GM19240 (cell line): Measurements from ENCODE around the gene C3orf70.
"Not testable (repeated sequence)": the region's sequence is repeated elsewhere in the genome, so short reads cannot be mapped to it uniquely, and the experiment has no call there.

Experiments
- DNase-seq: peaks from one replicate; pipeline ENCODE4 v3.0.0; 2011; ENCODE audit warnings: low spot score; ENCODE audit not compliant: insufficient read length

C3orf70 gene

GRCh38 chr3:185151101-185151963 is 1.5 kb downstream of the C3orf70 start:
- DNase-seq: no peak

- DNase-seq: no peak
These were observed 2.3 kb downstream of the C3orf70 start for GRCh38 chr3:185150561-185150960.

GRCh38 chr3:185149591-185149990 is 3.3 kb downstream of the C3orf70 start:
- DNase-seq: no peak

- DNase-seq: no peak
These were observed 7.3 kb downstream of the C3orf70 start for GRCh38 chr3:185145511-185145910.

- no peak for DNase-seq
These were observed 8.1 kb downstream of the C3orf70 start for GRCh38 chr3:185144784-185145183.

- DNase-seq: no peak
These were observed 15.0 kb downstream of the C3orf70 start for GRCh38 chr3:185137821-185138220.

GRCh38 chr3:185134509-185134908 is 18.4 kb downstream of the C3orf70 start:
- DNase-seq: no peak

GRCh38 chr3:185131602-185132256 is 21.1 kb downstream of the C3orf70 start:
- no peak for DNase-seq

- DNase-seq: no peak
These were observed 23.8 kb downstream of the C3orf70 start for GRCh38 chr3:185129083-185129482.

GRCh38 chr3:185126201-185126600 is 26.7 kb downstream of the C3orf70 start:
- no peak for DNase-seq

GRCh38 chr3:185120126-185120525 is 32.7 kb downstream of the C3orf70 start:
- no peak for DNase-seq

GRCh38 chr3:185115371-185115770 is 37.5 kb downstream of the C3orf70 start:
- DNase-seq: no peak

- no peak for DNase-seq
These were observed 38.1 kb downstream of the C3orf70 start for GRCh38 chr3:185114756-185115155.

GRCh38 chr3:185112186-185112585 is 40.7 kb downstream of the C3orf70 start:
- no peak for DNase-seq

GRCh38 chr3:185109012-185109411 is 43.8 kb downstream of the C3orf70 start:
- DNase-seq: not testable (repeated sequence)

- not testable (repeated sequence) for DNase-seq
These were observed 46.5 kb downstream of the C3orf70 start for GRCh38 chr3:185106256-185106890.

GRCh38 chr3:185103359-185104127 is 49.3 kb downstream of the C3orf70 start:
- no peak for DNase-seq

- no peak for DNase-seq
These were observed 58.2 kb downstream of the C3orf70 start for GRCh38 chr3:185094697-185095096.

GRCh38 chr3:185093116-185093515 is 59.7 kb downstream of the C3orf70 start:
- DNase-seq: no peak

- no peak for DNase-seq
These were observed 62.0 kb downstream of the C3orf70 start for GRCh38 chr3:185090811-185091210.

- DNase-seq: no peak
These were observed 63.1 kb downstream of the C3orf70 start for GRCh38 chr3:185089751-185090150.
